Cardiac muscle cell (in vitro differentiated cells and primary cell): ENCODE results near the gene G6PC3. TPM values are rescaled to one million over a fixed set of nuclear protein-coding genes. Genes with fewer than 3 reads are reported as not detected.

Experiments used
- DNase-seq, 2 donors: peaks; one replicate each; pipeline versions ENCODE4 v3.0.0 to v3.0.0-alpha.2; 2010 to 2017; ENCODE audit warnings: low read depth in 1 of 2, low spot score in 1 of 2
- H3K27ac ChIP-seq: fragments of 200-600 bp; sonication (generic); 2 replicates; pipeline ENCODE4 v1.5.1; 2016
- H3K27me3 ChIP-seq: fragments of 200-600 bp; sonication (generic); 2 replicates; pipeline ENCODE4 v1.6.0; 2016; ENCODE audit warnings: control low read depth
- H3K36me3 ChIP-seq: fragments of 200-600 bp; sonication (generic); 2 replicates; pipeline ENCODE4 v1.5.1; 2016; ENCODE audit warnings: control low read depth
- H3K4me1 ChIP-seq: fragments of 200-600 bp; sonication (generic); 2 replicates; pipeline ENCODE4 v1.8.1; 2017; ENCODE audit warnings: low read depth, mild to moderate bottlenecking, mixed run types
- H3K4me3 ChIP-seq: fragments of 200-600 bp; sonication (generic); 2 replicates; pipeline ENCODE4 v1.5.1; 2016; ENCODE audit warnings: mild to moderate bottlenecking
- H3K9me3 ChIP-seq: fragments of 200-600 bp; sonication (generic); 2 replicates; pipeline ENCODE4 v1.5.1; 2017; ENCODE audit warnings: low read depth, mild to moderate bottlenecking, control low read depth
- CTCF ChIP-seq: IDR thresholded peaks from 2 replicates; pipeline ENCODE4 v1.5.1; 2012; ENCODE audit warnings: low read depth, mild to moderate bottlenecking, low read length
- polyA plus RNA-seq: library from polyadenylated mRNA; unstranded; fragments of >200 nt; fragmentation: Nextera tagmentation; extraction: Ambion mirVana; gene quantifications from 2 replicates; pipeline ENCODE4 v1.2.1, GENCODE V29; 2016
- total RNA-seq: library from RNA; depleted of rRNA; stranded (reverse); fragments of >200 nt; gene quantifications from 2 replicates; pipeline ENCODE4 v1.2.3, GENCODE V29; 2016

Gene G6PC3
- total and polyA plus RNA-seq, 2 experiments from 2014 or later, result 93.1 to 234 TPM

DNA sequence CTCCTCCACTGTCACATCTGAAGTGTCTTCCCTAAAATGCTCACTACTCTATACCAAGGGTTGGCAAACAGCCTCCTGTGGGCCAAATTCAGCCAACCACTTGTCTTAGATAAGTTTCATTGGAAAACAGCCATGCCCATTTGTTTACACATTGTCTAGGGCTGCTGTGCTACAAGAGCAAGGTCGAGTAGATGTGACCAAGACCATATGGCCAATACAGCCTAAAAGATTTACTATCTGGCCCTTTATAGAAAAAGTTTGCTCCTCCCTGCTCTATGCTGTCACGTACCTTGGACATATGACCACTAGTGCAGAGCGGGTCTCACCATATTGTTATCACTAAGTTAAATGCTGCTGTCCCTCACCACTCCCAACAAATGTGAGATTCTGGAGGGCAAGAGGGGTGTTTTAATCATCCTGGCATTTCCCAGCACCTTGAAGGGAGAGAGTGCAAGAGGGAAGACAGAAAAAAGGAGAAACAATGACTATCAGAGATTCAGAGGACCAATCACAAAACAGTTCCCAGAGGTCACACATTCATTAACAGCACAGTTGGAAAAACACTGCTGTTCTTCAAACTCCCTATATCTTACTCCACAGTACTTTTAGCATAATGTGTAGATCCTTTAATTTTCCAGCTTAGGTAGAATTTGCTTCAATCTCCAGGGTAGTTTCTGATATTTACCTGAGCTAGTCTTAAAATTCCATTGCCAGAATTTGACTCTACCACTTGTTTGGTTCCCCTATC, 17.2 kb upstream of the G6PC3 start:
- TF ChIP-seq CTCF, result no peak
- Histone ChIP-seq H3K27ac (peak overlapping the region; percentile 75), H3K27me3 (no peaks in the 10 kb centered on the region), H3K36me3 (peaks cover 21% of the 10 kb centered on the region), H3K9me3 (no peaks in the 10 kb centered on the region), H3K4me3 (no peak overlapping the region), H3K4me1 (no peaks in the 10 kb centered on the region)
- no peak for DNase-seq

DNA sequence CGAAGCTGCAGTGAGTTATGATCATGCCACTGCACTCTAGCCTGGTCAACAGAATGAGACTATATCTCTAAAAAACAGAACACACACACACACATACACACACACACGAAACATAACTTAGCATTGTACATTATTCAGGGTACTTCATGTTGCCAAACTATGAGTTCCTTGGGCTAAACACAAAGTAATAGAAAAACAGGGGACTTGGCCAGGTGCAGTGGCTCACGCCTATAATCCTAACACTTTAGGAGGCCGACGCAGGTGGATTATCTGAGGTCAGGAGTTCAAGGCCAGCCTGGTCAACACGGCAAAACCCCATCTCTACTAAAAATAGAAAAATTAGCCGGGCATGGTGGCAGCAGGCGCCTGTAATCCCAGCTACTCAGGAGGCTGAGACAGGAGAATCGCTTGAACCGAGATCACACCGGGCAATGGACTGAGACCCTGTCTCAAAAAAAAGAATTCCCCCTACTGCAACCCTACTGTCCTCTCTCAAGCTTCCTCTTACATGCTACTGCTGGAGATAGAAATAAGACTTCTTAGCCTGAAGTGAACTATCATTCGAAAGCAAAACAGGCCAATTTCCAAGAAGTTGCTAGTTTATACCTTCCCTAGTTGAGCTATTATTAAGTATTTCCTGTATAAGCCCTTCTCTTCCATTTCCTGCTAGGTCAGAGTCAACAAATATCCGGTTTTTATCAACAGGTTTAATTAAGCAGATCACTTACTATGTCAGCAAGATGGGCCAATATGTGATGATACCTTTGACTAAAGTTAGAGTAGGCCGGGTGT, 11.2 kb upstream of the G6PC3 start:
- peaks cover 24% of the 10 kb centered on the region for H3K36me3 ChIP-seq

DNA sequence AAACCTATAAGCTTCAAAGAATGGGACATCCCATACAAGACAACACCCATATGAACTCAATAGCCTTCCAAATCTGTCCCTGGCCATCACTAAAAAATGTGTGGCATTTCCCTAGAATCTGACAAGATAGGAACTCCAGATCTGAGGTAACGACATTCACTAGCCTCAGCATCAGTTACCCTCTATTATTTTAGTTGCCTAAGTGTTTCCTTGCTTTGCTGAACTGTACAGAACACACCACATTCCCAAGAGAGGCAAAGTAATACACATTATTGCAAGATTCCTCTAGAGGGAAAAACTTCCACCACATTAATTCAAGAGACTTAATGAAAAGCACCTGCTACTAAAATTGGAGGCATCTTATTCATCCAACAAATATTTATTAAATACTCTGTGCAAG, 9.1 kb upstream of the G6PC3 start:
- H3K27ac ChIP-seq, result no peak overlapping the region
- H3K4me1 ChIP-seq, result peaks cover 6% of the 10 kb centered on the region
- H3K4me3 ChIP-seq, result no peak overlapping the region
- DNase-seq, result no peak
- no peaks in the 10 kb centered on the region for H3K9me3 ChIP-seq
- no peak for TF ChIP-seq CTCF
- H3K27me3 ChIP-seq, result no peaks in the 10 kb centered on the region
- peaks cover 24% of the 10 kb centered on the region for H3K36me3 ChIP-seq

More for the DNA sequence above, 11.2 kb upstream of the G6PC3 start:
- Histone ChIP-seq H3K4me3 (no peak overlapping the region), H3K27ac (peak overlapping the region; percentile 51), H3K27me3 (no peaks in the 10 kb centered on the region), H3K4me1 (peaks cover 6% of the 10 kb centered on the region), H3K9me3 (no peaks in the 10 kb centered on the region)
- no peak for DNase-seq
- TF ChIP-seq CTCF, result no peak

DNA sequence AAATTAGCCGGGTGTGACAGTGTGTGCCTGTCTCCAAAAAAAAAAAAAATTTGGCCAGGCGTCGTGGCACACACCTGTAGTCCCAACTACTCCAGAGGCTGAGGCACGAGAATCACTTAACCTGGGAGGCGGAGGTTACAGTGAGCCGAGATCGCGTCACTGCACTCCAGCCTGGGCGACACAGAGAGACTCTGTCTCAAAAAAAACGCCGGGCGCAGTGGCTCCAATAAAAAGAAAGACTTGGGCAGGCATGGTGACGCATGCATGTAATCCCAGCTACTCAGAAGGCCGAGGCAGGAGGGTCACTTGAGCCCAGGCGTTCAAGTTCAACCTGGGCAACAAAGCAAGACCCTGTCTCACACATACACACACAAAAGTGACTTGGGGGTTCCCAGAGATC, 7.7 kb upstream of the G6PC3 start:
- no peaks in the 10 kb centered on the region for H3K27me3 ChIP-seq

More for the DNA sequence above, 7.7 kb upstream of the G6PC3 start:
- Histone ChIP-seq H3K27ac (no peak overlapping the region), H3K36me3 (peaks cover 24% of the 10 kb centered on the region), H3K4me3 (no peak overlapping the region), H3K9me3 (no peaks in the 10 kb centered on the region), H3K4me1 (peaks cover 6% of the 10 kb centered on the region)
- no peak for TF ChIP-seq CTCF
- DNase-seq, result no peak
